ENCODE measurements around the gene ATG9B. TPM values are rescaled to one million over a fixed set of nuclear protein-coding genes. Genes with fewer than 3 reads are reported as not detected.
"Not testable (repeated sequence)": the region's sequence is repeated elsewhere in the genome, so short reads cannot be mapped to it uniquely, and the experiment has no call there.

The ATG9B gene
- total and polyA plus RNA-seq, 2 of the 13 experiments (the other 11 are each of a cell fraction or from before 2014, with no cell fraction given): 0.24 TPM; not detected in 1

DNA sequence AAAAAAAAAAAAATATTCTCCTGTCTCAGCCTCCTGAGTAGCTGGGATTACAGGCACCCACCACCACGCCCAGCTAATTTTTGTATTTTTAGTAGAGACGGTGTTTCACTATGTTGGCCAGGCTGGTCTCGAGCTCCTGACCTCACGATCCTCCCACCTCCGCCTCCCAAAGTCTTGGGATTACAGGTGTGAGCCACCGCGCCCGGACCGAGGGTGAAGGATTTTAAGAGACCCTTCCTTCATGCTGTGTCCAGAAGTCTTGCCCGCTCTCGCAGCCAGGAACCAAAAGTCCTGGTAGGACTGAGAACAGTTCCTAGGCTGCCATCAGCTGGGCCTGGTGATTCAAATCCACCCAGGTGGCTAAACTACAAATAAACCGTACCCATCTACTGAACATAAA, 12.7 kb downstream of the ATG9B start:
- H3K79me2 ChIP-seq (ENCODE audit: insufficient read depth, low read length); H3K9me3 ChIP-seq (ENCODE audit: low read length); intact Hi-C loops (cut with micrococcal nuclease; ENCODE audit: unreplicated experiment); ATAC-seq; H3K36me3 ChIP-seq (replicated peaks in 1 of 2; ENCODE audit: control insufficient read depth in 1 of 2, insufficient read depth in 2 of 2, low read length in 2 of 2); in situ Hi-C loops (cut with HindIII; ENCODE audit: extremely low pct_ligation_motif_present, low pct_unique_long_range_greater_than_20kb); FAIRE-seq; BruUV-seq (replicated peaks); H4K20me1 ChIP-seq (ENCODE audit: insufficient read depth, low read length); H3K27me3 ChIP-seq (ENCODE audit: control insufficient read depth in 1 of 2, insufficient read depth in 2 of 2, low read length in 2 of 2); H2AFZ ChIP-seq (ENCODE audit: low read length); DNase-seq (ENCODE audit: low spot score); H3K9ac ChIP-seq (ENCODE audit: insufficient read depth, low read depth, low read length): not testable (repeated sequence)
- H3K4me2 ChIP-seq (ENCODE audit: low read depth, low read length): peak overlapping the region; percentile 85; the same call in 1 of the 2 replicates
- CTCF ChIA-PET (ENCODE audit: low intra/inter-chr PET ratio, low total read pairs): interaction anchor here (1.1 kb wide), 1 partner anchor 112 kb away, joined by 3 read pairs; no protein-coding TSS in a partner anchor
- POLR2A ChIA-PET: interaction anchor here (1.5 to 5.2 kb wide), 2 partner anchors 17 to 51 kb away, joined by 8 to 31 read pairs; partner anchors contain the start of gene ABCB8
- peak overlapping the region in 1 of 3 experiments; percentile 62; a peak in 1 of 6 replicates for H3K4me3 ChIP-seq (replicated peaks in 1 of 3; ENCODE audit: insufficient read depth in 1 of 3, low read depth in 2 of 3, low read length in 3 of 3)
- 88% methylated on average over 10 of the region's 12 CpGs for WGBS (ENCODE audit: low lambda C conversion rate)
- peak overlapping the region; percentile 60 for H3K27ac ChIP-seq (ENCODE audit: extremely low read length, insufficient read depth, low read length)
- 0 out of 2 replicates have a peak, but pooled peaks have one; percentile 35 for TF ChIP-seq ZNF121 (CRISPR knock-in tag; IDR thresholded peaks at IDR 0.05)
- peaks cover 69% of the 10 kb centered on the region for H3K4me1 ChIP-seq (ENCODE audit: insufficient read depth, low read length)

DNA sequence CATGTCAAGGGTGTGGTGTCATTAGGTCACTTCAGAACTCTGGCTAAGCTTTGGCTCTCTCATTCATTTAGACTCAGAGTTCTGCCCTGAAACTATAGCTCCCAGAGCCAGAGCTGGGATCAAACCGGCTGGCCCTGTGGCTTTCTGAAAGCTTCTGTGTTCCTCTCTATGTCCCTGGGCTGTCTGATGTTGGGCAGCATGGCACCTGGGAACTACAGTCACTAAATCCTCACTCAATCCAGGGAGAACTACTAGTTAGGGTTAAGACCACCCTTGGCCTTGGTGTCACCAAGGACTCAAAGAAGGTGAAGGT, 13.2 kb downstream of the ATG9B start:
- Histone ChIP-seq H2AFZ (ENCODE audit: low read length) (peak overlapping the region; percentile 23), H4K20me1 (ENCODE audit: insufficient read depth, low read length) (no peaks in the 10 kb centered on the region), H3K9me3 (ENCODE audit: low read length) (no peaks in the 10 kb centered on the region), H3K4me2 (ENCODE audit: low read depth, low read length) (peak overlapping the region; percentile 98), H3K79me2 (ENCODE audit: insufficient read depth, low read length) (no peaks in the 10 kb centered on the region), H3K9ac (ENCODE audit: insufficient read depth, low read depth, low read length) (peak overlapping the region; percentile 64), H3K36me3 (replicated peaks in 1 of 2; ENCODE audit: control insufficient read depth in 1 of 2, insufficient read depth in 2 of 2, low read length in 2 of 2) (no peaks in the 10 kb centered on the region; a peak in 1 of 5 replicates), H3K27me3 (ENCODE audit: control insufficient read depth in 1 of 2, insufficient read depth in 2 of 2, low read length in 2 of 2) (no peaks in the 10 kb centered on the region; a peak in 1 of 5 replicates), H3K27ac (ENCODE audit: extremely low read length, insufficient read depth, low read length) (peak overlapping the region; percentile 55), H3K4me3 (replicated peaks in 1 of 3; ENCODE audit: insufficient read depth in 1 of 3, low read depth in 2 of 3, low read length in 3 of 3) (peak overlapping the region; percentile 62 to 77 (median 76); a peak in 5 of 6 replicates), H3K4me1 (ENCODE audit: insufficient read depth, low read length) (peaks cover 72% of the 10 kb centered on the region)
- in situ Hi-C loops (cut with HindIII; ENCODE audit: extremely low pct_ligation_motif_present, low pct_unique_long_range_greater_than_20kb): no loop called here
- ATAC-seq (no peak), FAIRE-seq (peak; percentile 36), DNase-seq (ENCODE audit: low spot score) (no peak)
- POLR2A ChIA-PET: interaction anchor here (1.0 to 5.2 kb wide), 4 partner anchors 13 to 643 kb away, joined by 3 to 31 read pairs (median 16); partner anchors contain the start of genes ABCB8, ATG9B and REPIN1
- no TSS peak for BruUV-seq (replicated peaks)
- intact Hi-C loops (cut with micrococcal nuclease; ENCODE audit: unreplicated experiment): no loop called here
- 14% methylated on average over 1 of the region's 1 CpG for WGBS (ENCODE audit: low lambda C conversion rate)
- CTCF ChIA-PET (ENCODE audit: low intra/inter-chr PET ratio, low total read pairs): no interaction called here
- TF ChIP-seq CHD4 (IDR thresholded peaks at IDR 0.05; ENCODE audit: borderline replicate concordance, low read length): no peak
- TF ChIP-seq ZNF224 (CRISPR knock-in tag; IDR thresholded peaks at IDR 0.05): no peak
- TF ChIP-seq KAT7 (CRISPR knock-in tag; IDR thresholded peaks at IDR 0.05; ENCODE audit: borderline replicate concordance): no peak
- TF ChIP-seq ZNF558 (CRISPR knock-in tag; IDR thresholded peaks at IDR 0.05; ENCODE audit: borderline replicate concordance): 0 out of 2 replicates have a peak, but pooled peaks have one; percentile 18
- TF ChIP-seq, protein P1, sequence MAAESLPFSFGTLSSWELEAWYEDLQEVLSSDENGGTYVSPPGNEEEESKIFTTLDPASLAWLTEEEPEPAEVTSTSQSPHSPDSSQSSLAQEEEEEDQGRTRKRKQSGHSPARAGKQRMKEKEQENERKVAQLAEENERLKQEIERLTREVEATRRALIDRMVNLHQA (CRISPR knock-in tag; IDR thresholded peaks at IDR 0.05): no peak
- TF ChIP-seq HNRNPUL1 (IDR thresholded peaks at IDR 0.05; ENCODE audit: low read depth, low read length): no peak
- TF ChIP-seq, protein P2, sequence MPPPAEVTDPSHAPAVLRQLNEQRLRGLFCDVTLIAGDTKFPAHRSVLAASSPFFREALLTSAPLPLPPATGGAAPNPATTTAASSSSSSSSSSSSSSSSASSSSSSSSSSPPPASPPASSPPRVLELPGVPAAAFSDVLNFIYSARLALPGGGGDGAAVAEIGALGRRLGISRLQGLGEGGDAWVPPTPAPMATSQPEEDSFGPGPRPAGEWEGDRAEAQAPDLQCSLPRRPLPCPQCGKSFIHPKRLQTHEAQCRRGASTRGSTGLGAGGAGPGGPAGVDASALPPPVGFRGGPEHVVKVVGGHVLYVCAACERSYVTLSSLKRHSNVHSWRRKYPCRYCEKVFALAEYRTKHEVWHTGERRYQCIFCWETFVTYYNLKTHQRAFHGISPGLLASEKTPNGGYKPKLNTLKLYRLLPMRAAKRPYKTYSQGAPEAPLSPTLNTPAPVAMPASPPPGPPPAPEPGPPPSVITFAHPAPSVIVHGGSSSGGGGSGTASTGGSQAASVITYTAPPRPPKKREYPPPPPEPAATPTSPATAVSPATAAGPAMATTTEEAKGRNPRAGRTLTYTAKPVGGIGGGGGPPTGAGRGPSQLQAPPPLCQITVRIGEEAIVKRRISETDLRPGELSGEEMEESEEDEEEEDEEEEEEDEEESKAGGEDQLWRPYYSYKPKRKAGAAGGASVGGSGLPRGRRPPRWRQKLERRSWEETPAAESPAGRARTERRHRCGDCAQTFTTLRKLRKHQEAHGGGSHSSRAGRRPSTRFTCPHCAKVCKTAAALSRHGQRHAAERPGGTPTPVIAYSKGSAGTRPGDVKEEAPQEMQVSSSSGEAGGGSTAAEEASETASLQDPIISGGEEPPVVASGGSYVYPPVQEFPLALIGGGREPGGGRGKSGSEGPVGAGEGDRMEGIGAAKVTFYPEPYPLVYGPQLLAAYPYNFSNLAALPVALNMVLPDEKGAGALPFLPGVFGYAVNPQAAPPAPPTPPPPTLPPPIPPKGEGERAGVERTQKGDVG (CRISPR knock-in tag; IDR thresholded peaks at IDR 0.05; ENCODE audit: borderline replicate concordance): no peak
- TF ChIP-seq SP4 (CRISPR knock-in tag; IDR thresholded peaks at IDR 0.05): 0 out of 2 replicates have a peak, but pooled peaks have one; percentile 10
- TF ChIP-seq, protein P3, sequence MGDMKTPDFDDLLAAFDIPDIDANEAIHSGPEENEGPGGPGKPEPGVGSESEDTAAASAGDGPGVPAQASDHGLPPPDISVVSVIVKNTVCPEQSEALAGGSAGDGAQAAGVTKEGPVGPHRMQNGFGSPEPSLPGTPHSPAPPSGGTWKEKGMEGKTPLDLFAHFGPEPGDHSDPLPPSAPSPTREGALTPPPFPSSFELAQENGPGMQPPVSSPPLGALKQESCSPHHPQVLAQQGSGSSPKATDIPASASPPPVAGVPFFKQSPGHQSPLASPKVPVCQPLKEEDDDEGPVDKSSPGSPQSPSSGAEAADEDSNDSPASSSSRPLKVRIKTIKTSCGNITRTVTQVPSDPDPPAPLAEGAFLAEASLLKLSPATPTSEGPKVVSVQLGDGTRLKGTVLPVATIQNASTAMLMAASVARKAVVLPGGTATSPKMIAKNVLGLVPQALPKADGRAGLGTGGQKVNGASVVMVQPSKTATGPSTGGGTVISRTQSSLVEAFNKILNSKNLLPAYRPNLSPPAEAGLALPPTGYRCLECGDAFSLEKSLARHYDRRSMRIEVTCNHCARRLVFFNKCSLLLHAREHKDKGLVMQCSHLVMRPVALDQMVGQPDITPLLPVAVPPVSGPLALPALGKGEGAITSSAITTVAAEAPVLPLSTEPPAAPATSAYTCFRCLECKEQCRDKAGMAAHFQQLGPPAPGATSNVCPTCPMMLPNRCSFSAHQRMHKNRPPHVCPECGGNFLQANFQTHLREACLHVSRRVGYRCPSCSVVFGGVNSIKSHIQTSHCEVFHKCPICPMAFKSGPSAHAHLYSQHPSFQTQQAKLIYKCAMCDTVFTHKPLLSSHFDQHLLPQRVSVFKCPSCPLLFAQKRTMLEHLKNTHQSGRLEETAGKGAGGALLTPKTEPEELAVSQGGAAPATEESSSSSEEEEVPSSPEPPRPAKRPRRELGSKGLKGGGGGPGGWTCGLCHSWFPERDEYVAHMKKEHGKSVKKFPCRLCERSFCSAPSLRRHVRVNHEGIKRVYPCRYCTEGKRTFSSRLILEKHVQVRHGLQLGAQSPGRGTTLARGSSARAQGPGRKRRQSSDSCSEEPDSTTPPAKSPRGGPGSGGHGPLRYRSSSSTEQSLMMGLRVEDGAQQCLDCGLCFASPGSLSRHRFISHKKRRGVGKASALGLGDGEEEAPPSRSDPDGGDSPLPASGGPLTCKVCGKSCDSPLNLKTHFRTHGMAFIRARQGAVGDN (CRISPR knock-in tag; IDR thresholded peaks at IDR 0.05): peak; percentile 19
